ENCODE measurements around the gene MARCHF10. TPM values are rescaled to one million over a fixed set of nuclear protein-coding genes. Genes with fewer than 3 reads are reported as not detected.

Gene MARCHF10
- total and polyA plus RNA-seq, 2 experiments from 2014 or later = not detected

GRCh38 chr17:62724398-62725146 is 83.5 kb downstream of the MARCHF10 start:
- Histone ChIP-seq H4K20me1 (ENCODE audit: insufficient read depth, poor library complexity, severe bottlenecking) (no peaks in the 10 kb centered on the region), H3K4me3 (no peak overlapping the region), H3K36me3 (replicated peaks; ENCODE audit: insufficient read depth, low read depth) (no peaks in the 10 kb centered on the region), H3K9me2 (replicated peaks; ENCODE audit: insufficient read depth) (no peaks in the 10 kb centered on the region), H2AFZ (no peak overlapping the region), H3K9me3 (ENCODE audit: low read depth) (no peaks in the 10 kb centered on the region), H3K4me1 (ENCODE audit: insufficient read depth) (no peaks in the 10 kb centered on the region), H3K4me2 (no peak overlapping the region), H3K27me3 (no peaks in the 10 kb centered on the region), H3K79me2 (no peaks in the 10 kb centered on the region), H3K27ac (no peak overlapping the region)
- TF ChIP-seq EZH2 (IDR thresholded peaks at IDR 0.05; ENCODE audit: borderline replicate concordance) (no peak), EZH2phosphoT487 (IDR thresholded peaks at IDR 0.05; ENCODE audit: low read depth, severe bottlenecking, unreplicated experiment) (no peak), CTCF (IDR thresholded peaks at IDR 0.05; ENCODE audit: poor library complexity) (no peak)
- no peak for DNase-seq (ENCODE audit: low spot score)
- 66% methylated on average over 16 of the region's 16 CpGs for WGBS (ENCODE audit: low lambda C conversion rate, missing lambda C conversion rate)

- no peak overlapping the region for H2AFZ ChIP-seq
- H3K27me3 ChIP-seq = no peaks in the 10 kb centered on the region
- no peak overlapping the region for H3K4me2 ChIP-seq
- 67% methylated on average over 7 of the region's 7 CpGs for WGBS (ENCODE audit: low lambda C conversion rate, missing lambda C conversion rate)
- TF ChIP-seq EZH2phosphoT487 (IDR thresholded peaks at IDR 0.05; ENCODE audit: low read depth, severe bottlenecking, unreplicated experiment) (no peak), CTCF (IDR thresholded peaks at IDR 0.05; ENCODE audit: poor library complexity) (no peak), EZH2 (IDR thresholded peaks at IDR 0.05; ENCODE audit: borderline replicate concordance) (no peak)
- no peaks in the 10 kb centered on the region for H3K79me2 ChIP-seq
- H3K9me2 ChIP-seq (replicated peaks; ENCODE audit: insufficient read depth) = no peaks in the 10 kb centered on the region
- H4K20me1 ChIP-seq (ENCODE audit: insufficient read depth, poor library complexity, severe bottlenecking) = no peaks in the 10 kb centered on the region
- H3K36me3 ChIP-seq (replicated peaks; ENCODE audit: insufficient read depth, low read depth) = no peaks in the 10 kb centered on the region
- no peak for DNase-seq (ENCODE audit: low spot score)
- H3K4me1 ChIP-seq (ENCODE audit: insufficient read depth) = no peaks in the 10 kb centered on the region
- H3K27ac ChIP-seq = no peak overlapping the region
- H3K9me3 ChIP-seq (ENCODE audit: low read depth) = no peaks in the 10 kb centered on the region
- H3K4me3 ChIP-seq = no peak overlapping the region
Measured at GRCh38 chr17:62723842-62724241, 84.3 kb downstream of the MARCHF10 start.

GRCh38 chr17:62722625-62723024 is 85.5 kb downstream of the MARCHF10 start:
- Histone ChIP-seq H3K27ac (no peak overlapping the region), H3K79me2 (no peaks in the 10 kb centered on the region), H3K9me2 (replicated peaks; ENCODE audit: insufficient read depth) (no peaks in the 10 kb centered on the region), H3K4me1 (ENCODE audit: insufficient read depth) (no peaks in the 10 kb centered on the region), H3K4me2 (no peak overlapping the region), H3K36me3 (replicated peaks; ENCODE audit: insufficient read depth, low read depth) (no peaks in the 10 kb centered on the region), H3K9me3 (ENCODE audit: low read depth) (no peaks in the 10 kb centered on the region), H2AFZ (no peak overlapping the region), H3K4me3 (no peak overlapping the region), H4K20me1 (ENCODE audit: insufficient read depth, poor library complexity, severe bottlenecking) (no peaks in the 10 kb centered on the region), H3K27me3 (no peaks in the 10 kb centered on the region)
- TF ChIP-seq EZH2phosphoT487 (IDR thresholded peaks at IDR 0.05; ENCODE audit: low read depth, severe bottlenecking, unreplicated experiment) (no peak), EZH2 (IDR thresholded peaks at IDR 0.05; ENCODE audit: borderline replicate concordance) (no peak), CTCF (IDR thresholded peaks at IDR 0.05; ENCODE audit: poor library complexity) (no peak)
- WGBS (ENCODE audit: low lambda C conversion rate, missing lambda C conversion rate) = 41% methylated on average over 1 of the region's 1 CpG
- DNase-seq (ENCODE audit: low spot score) = no peak

Data from hepatocyte (in vitro differentiated cells).